ENCODE results near the gene ZIC5.

Gene ZIC5

DNA sequence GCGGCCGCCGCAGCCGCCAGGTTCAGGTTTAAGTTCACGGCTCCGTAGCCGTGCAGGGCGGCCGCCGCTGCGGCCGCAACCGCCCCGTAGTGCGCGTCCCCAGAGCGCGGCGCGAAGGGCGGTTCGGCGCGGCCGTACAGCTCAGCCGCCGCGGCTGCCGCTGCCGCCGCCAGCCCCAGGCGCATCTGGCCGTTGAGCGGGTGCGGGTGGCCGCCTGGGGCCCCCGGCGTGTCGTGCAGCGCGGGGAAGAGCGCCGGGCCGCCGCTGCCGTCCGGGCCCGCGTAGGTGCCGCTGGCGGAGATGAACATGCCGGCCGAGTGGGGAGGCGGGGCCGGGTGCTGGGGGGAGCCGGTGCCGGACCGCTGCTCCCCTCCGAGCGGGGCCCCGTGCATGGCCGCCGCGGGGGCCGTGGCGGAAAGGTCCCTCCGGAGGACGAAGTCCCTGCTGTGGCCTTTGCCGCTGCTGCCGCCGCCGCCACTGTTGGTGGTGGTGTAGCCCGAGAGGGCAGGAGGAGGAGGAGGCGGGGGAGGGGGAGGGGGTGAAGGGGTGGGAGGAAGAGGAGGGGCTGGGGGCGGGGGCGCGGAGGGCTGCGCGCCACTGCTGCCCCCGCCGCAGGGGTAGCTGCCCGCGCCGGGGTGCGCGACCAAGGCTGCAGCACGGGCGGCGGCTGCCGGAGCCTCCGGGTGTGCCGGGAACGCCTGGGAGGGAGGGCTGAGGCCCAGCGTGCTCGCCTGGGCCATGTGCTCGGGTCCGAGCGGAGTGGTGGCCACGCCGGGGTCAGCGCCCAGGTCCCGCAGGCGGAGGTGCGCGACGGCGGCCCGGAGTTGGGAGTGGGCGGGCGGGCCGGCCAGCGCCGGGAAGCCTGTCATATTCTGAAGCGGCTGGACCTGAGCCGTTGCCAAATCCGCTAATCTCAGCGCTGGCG is 654 bp downstream of the ZIC5 start:
- peaks cover 6% of the 10 kb centered on the region for H3K4me1 ChIP-seq (ENCODE audit: control insufficient read depth, insufficient read depth, low read length)
- peaks cover 24% of the 10 kb centered on the region for H3K9me3 ChIP-seq (ENCODE audit: control insufficient read depth, low read length)
- no peak overlapping the region for H3K4me3 ChIP-seq (ENCODE audit: low read length)
- peaks cover 77% of the 10 kb centered on the region for H3K27me3 ChIP-seq (replicated peaks; ENCODE audit: control insufficient read depth, insufficient read depth, low read length)
- H3K9ac ChIP-seq (ENCODE audit: low read length), result no peak overlapping the region
- H3K36me3 ChIP-seq (ENCODE audit: control insufficient read depth, insufficient read depth, low read length, severe bottlenecking), result no peaks in the 10 kb centered on the region
- DNase-seq (ENCODE audit: low read depth), result no peak

GRCh38 chr13:99969919-99970650 is 1.5 kb downstream of the ZIC5 start:
- Histone ChIP-seq H3K9ac (ENCODE audit: low read length) (no peak overlapping the region), H3K27me3 (replicated peaks; ENCODE audit: control insufficient read depth, insufficient read depth, low read length) (peaks cover 72% of the 10 kb centered on the region), H3K4me3 (ENCODE audit: low read length) (no peak overlapping the region), H3K9me3 (ENCODE audit: control insufficient read depth, low read length) (peaks cover 19% of the 10 kb centered on the region), H3K36me3 (ENCODE audit: control insufficient read depth, insufficient read depth, low read length, severe bottlenecking) (no peaks in the 10 kb centered on the region), H3K4me1 (ENCODE audit: control insufficient read depth, insufficient read depth, low read length) (peaks cover 6% of the 10 kb centered on the region)
- no peak for DNase-seq (ENCODE audit: low read depth)

- Histone ChIP-seq H3K9ac (ENCODE audit: low read length) (no peak overlapping the region), H3K36me3 (ENCODE audit: control insufficient read depth, insufficient read depth, low read length, severe bottlenecking) (no peaks in the 10 kb centered on the region), H3K27me3 (replicated peaks; ENCODE audit: control insufficient read depth, insufficient read depth, low read length) (peaks cover 68% of the 10 kb centered on the region), H3K9me3 (ENCODE audit: control insufficient read depth, low read length) (peaks cover 18% of the 10 kb centered on the region), H3K4me3 (ENCODE audit: low read length) (no peak overlapping the region), H3K4me1 (ENCODE audit: control insufficient read depth, insufficient read depth, low read length) (peaks cover 6% of the 10 kb centered on the region)
- DNase-seq (ENCODE audit: low read depth), result no peak
Measured at GRCh38 chr13:99969453-99969918, 2.1 kb downstream of the ZIC5 start.

DNA sequence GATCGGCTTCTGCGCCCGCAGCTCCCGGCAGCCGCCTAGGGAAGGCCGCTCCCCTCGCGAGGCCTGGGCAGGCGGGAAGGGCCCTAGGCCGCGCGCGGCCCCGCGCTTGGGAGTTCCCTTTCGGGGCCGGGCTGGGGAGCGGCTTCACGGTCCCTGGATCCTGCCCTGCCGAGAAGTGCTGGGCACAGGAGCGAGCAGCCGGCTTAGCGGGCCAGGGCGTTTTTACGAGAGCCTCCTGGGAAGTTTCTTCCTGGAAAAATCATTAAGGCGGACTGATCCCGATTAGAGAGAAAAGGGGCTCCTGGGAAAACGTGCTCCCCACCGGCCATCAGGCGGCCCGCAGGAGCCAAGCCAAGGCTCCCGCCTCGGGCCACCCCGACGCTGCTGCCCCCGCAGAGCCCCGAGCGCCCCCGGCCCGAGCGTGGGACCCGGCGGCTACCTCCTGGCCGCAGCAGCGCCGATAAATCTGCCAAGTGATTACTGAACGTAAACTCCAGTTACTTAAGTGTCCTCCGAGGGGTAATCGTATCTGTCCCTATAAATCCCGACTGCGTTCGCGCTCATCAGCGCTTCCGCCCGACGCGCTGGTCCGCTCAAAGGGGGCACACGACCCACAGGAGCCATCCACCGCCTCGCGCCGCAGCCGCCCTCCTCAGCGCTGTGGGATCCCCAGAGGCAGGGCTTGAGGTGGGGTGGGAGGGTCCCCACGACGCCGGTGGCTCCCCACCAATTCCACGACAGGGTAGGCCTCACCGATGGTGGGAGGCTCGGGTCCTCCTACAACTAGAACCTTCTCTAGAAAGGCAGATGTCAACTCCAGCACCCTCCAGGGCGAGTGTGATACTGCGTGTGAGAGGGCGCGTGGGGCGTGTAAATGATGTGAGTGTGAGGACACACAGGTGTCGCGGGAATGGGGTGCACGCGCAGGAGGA is 2.8 kb downstream of the ZIC5 start:
- H3K36me3 ChIP-seq (ENCODE audit: control insufficient read depth, insufficient read depth, low read length, severe bottlenecking), result no peaks in the 10 kb centered on the region
- H3K4me3 ChIP-seq (ENCODE audit: low read length), result peak overlapping the region; percentile 58
- DNase-seq (ENCODE audit: low read depth), result peak; percentile 56
- no peak overlapping the region for H3K9ac ChIP-seq (ENCODE audit: low read length)
- H3K9me3 ChIP-seq (ENCODE audit: control insufficient read depth, low read length), result peaks cover 11% of the 10 kb centered on the region
- peaks cover 68% of the 10 kb centered on the region for H3K27me3 ChIP-seq (replicated peaks; ENCODE audit: control insufficient read depth, insufficient read depth, low read length)
- peaks cover 6% of the 10 kb centered on the region for H3K4me1 ChIP-seq (ENCODE audit: control insufficient read depth, insufficient read depth, low read length)

GRCh38 chr13:99967869-99968520 is 3.6 kb downstream of the ZIC5 start:
- H3K9ac ChIP-seq (ENCODE audit: low read length), result no peak overlapping the region
- DNase-seq (ENCODE audit: low read depth), result no peak
- H3K4me1 ChIP-seq (ENCODE audit: control insufficient read depth, insufficient read depth, low read length), result peaks cover 6% of the 10 kb centered on the region
- peak overlapping the region; percentile 58 for H3K4me3 ChIP-seq (ENCODE audit: low read length)
- no peaks in the 10 kb centered on the region for H3K36me3 ChIP-seq (ENCODE audit: control insufficient read depth, insufficient read depth, low read length, severe bottlenecking)
- H3K9me3 ChIP-seq (ENCODE audit: control insufficient read depth, low read length), result peaks cover 10% of the 10 kb centered on the region
- peaks cover 68% of the 10 kb centered on the region for H3K27me3 ChIP-seq (replicated peaks; ENCODE audit: control insufficient read depth, insufficient read depth, low read length)

DNA sequence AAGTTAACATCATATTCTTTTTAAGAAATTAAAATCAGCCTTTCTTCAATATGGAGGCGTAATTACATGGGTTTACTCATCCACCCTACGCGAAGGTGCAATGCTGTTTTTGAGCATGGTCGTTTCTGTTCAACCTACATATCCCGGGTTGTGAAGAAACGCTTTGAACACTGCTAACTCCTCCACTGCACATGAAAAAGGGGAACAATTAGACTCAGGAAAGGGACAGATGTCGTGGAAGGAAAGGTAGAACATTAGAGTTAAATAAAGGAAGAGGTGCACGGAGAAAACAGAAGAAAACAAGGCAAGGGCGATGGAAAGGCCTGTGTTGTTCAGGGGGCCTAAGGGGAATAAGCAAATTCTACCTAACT is 4.1 kb downstream of the ZIC5 start:
- Histone ChIP-seq H3K9me3 (ENCODE audit: control insufficient read depth, low read length) (peaks cover 8% of the 10 kb centered on the region), H3K4me3 (ENCODE audit: low read length) (no peak overlapping the region), H3K9ac (ENCODE audit: low read length) (no peak overlapping the region), H3K4me1 (ENCODE audit: control insufficient read depth, insufficient read depth, low read length) (peaks cover 6% of the 10 kb centered on the region), H3K27me3 (replicated peaks; ENCODE audit: control insufficient read depth, insufficient read depth, low read length) (peaks cover 68% of the 10 kb centered on the region), H3K36me3 (ENCODE audit: control insufficient read depth, insufficient read depth, low read length, severe bottlenecking) (no peaks in the 10 kb centered on the region)
- DNase-seq (ENCODE audit: low read depth), result no peak

GRCh38 chr13:99966064-99966805 is 5.3 kb downstream of the ZIC5 start:
- H3K27me3 ChIP-seq (replicated peaks; ENCODE audit: control insufficient read depth, insufficient read depth, low read length), result peaks cover 69% of the 10 kb centered on the region

DNA sequence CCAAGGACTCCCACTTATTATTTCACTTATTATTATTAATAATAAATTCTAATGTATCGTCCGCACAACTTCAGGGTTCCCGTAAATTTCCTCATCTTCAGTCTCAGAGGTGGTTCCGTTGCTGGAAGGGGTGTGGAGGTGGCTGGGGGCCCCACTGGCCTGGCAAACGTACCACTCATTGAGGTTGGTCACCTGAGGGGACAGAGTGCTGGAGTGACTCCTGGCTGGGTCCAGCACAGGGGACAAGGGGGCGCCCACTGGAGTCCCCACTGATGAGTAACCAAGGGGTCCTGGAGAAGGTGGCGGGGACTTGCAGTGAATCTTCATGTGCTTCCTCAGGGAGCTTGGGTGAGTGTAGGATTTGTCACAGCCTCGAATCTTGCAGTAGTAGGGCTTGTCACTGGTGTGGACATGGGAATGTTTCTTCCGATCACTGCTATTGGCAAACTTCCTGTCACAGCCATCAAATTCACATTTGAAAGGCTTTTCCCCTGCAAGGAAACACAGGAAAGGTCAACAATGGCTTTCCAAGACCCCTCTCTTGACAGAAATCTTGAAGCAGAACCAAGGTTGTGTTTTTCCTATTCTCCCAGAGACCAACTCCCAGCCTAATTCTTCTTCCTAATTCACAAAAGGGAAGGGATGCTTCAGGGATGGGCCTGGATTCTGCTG is 6.1 kb downstream of the ZIC5 start:
- Histone ChIP-seq H3K36me3 (ENCODE audit: control insufficient read depth, insufficient read depth, low read length, severe bottlenecking) (no peaks in the 10 kb centered on the region), H3K4me1 (ENCODE audit: control insufficient read depth, insufficient read depth, low read length) (peaks cover 6% of the 10 kb centered on the region), H3K9me3 (ENCODE audit: control insufficient read depth, low read length) (peaks cover 3% of the 10 kb centered on the region), H3K4me3 (ENCODE audit: low read length) (no peak overlapping the region), H3K9ac (ENCODE audit: low read length) (no peak overlapping the region), H3K27me3 (replicated peaks; ENCODE audit: control insufficient read depth, insufficient read depth, low read length) (peaks cover 76% of the 10 kb centered on the region)
- no peak for DNase-seq (ENCODE audit: low read depth)

More at GRCh38 chr13:99966064-99966805, 5.3 kb downstream of the ZIC5 start:
- no peak overlapping the region for H3K4me3 ChIP-seq (ENCODE audit: low read length)
- peaks cover 6% of the 10 kb centered on the region for H3K4me1 ChIP-seq (ENCODE audit: control insufficient read depth, insufficient read depth, low read length)
- H3K9me3 ChIP-seq (ENCODE audit: control insufficient read depth, low read length), result peaks cover 3% of the 10 kb centered on the region
- no peak overlapping the region for H3K9ac ChIP-seq (ENCODE audit: low read length)
- no peaks in the 10 kb centered on the region for H3K36me3 ChIP-seq (ENCODE audit: control insufficient read depth, insufficient read depth, low read length, severe bottlenecking)
- no peak for DNase-seq (ENCODE audit: low read depth)

- Histone ChIP-seq H3K4me3 (ENCODE audit: low read length) (no peak overlapping the region), H3K27me3 (replicated peaks; ENCODE audit: control insufficient read depth, insufficient read depth, low read length) (peaks cover 83% of the 10 kb centered on the region), H3K36me3 (ENCODE audit: control insufficient read depth, insufficient read depth, low read length, severe bottlenecking) (no peaks in the 10 kb centered on the region), H3K9me3 (ENCODE audit: control insufficient read depth, low read length) (peaks cover 3% of the 10 kb centered on the region), H3K4me1 (ENCODE audit: control insufficient read depth, insufficient read depth, low read length) (peaks cover 4% of the 10 kb centered on the region), H3K9ac (ENCODE audit: low read length) (no peak overlapping the region)
- DNase-seq (ENCODE audit: low read depth), result no peak
Measured at GRCh38 chr13:99963816-99964339, 7.7 kb downstream of the ZIC5 start.
